Mesodermal cell (in vitro differentiated cells): Measurements from ENCODE around the gene ADAMTSL1.

Experiments used
- H3K27ac ChIP-seq: 2 replicates; pipeline ENCODE4 v1.7.0; 2013; ENCODE audit warnings: mild to moderate bottlenecking, low read depth, low read length, moderate library complexity; ENCODE audit not compliant: severe bottlenecking
- H3K36me3 ChIP-seq: 2 replicates; pipeline ENCODE4 v1.7.1; 2013; ENCODE audit warnings: mild to moderate bottlenecking, low read length, moderate library complexity; ENCODE audit not compliant: control insufficient read depth, insufficient read depth
- H3K4me1 ChIP-seq: one replicate; pipeline ENCODE4 v1.7.1; 2013; ENCODE audit warnings: mild to moderate bottlenecking, low read length; ENCODE audit not compliant: insufficient read depth, control insufficient read depth, poor library complexity, severe bottlenecking
- H3K4me3 ChIP-seq: 2 replicates; pipeline ENCODE4 v1.7.0; 2013; ENCODE audit warnings: low read length, control low read depth, mild to moderate bottlenecking; ENCODE audit not compliant: insufficient read depth, poor library complexity, severe bottlenecking; ENCODE audit errors: extremely low read depth
- H3K9me3 ChIP-seq: 2 replicates; pipeline ENCODE4 v1.7.1; 2013; ENCODE audit warnings: mild to moderate bottlenecking, low read length, moderate library complexity; ENCODE audit not compliant: control insufficient read depth
- WGBS, 2 experiments: methylation state at CpG; one replicate each; pipeline ENCODE4 v1.1.5; 2013; ENCODE audit warnings: missing lambda C conversion rate in 2 of 2; ENCODE audit not compliant: insufficient coverage in 2 of 2; 5-methylcytosine and 5-hydroxymethylcytosine counted together

ADAMTSL1 gene

DNA sequence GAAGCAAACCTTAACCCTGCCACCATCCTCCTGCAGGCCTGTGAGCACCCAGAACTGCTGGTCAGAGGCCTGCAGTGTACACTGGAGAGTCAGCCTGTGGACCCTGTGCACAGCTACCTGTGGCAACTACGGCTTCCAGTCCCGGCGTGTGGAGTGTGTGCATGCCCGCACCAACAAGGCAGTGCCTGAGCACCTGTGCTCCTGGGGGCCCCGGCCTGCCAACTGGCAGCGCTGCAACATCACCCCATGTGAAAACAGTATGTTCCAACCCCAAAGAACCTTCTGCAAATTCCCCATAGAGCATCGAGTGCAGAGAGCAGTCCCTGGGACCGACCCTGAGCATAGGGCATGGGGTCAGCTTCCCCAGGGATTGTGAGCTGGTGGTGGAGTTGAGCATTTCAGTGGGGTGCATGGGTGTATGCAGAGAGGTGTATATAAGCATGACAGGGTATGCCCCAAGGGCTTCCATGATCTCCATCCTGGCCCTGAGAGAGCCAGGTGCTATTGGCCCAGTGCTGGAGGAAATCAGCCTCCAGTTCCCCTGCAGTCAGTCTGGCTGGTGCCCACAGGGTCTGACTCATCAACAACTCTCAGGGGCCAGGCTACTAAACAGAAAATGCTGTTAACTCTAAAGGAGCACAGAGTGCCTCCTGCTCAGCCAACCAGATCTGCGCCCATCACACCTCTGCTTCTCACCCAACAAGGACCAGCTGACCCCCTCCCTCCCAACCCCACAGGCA, 432.9 kb downstream of the ADAMTSL1 start:
- 95% methylated on average over 6 to 9 of the region's 9 CpGs for WGBS, 2 experiments
- Histone ChIP-seq H3K4me3 (no peak overlapping the region), H3K36me3 (no peaks in the 10 kb centered on the region), H3K27ac (no peak overlapping the region), H3K9me3 (no peaks in the 10 kb centered on the region), H3K4me1 (peaks cover 3% of the 10 kb centered on the region)

- Histone ChIP-seq H3K36me3 (no peaks in the 10 kb centered on the region), H3K27ac (no peak overlapping the region), H3K9me3 (no peaks in the 10 kb centered on the region), H3K4me1 (peaks cover 3% of the 10 kb centered on the region), H3K4me3 (no peak overlapping the region)
- 92 to 95% methylated on average over 4 to 10 of the region's 15 CpGs for WGBS, 2 experiments
These were observed 434.1 kb downstream of the ADAMTSL1 start for GRCh38 chr9:18907927-18908625.

GRCh38 chr9:18909140-18910018, 435.4 kb downstream of the ADAMTSL1 start:
- no peak overlapping the region for H3K27ac ChIP-seq
- no peaks in the 10 kb centered on the region for H3K9me3 ChIP-seq
- H3K4me3 ChIP-seq, result no peak overlapping the region
- H3K4me1 ChIP-seq, result peaks cover 3% of the 10 kb centered on the region
- no peaks in the 10 kb centered on the region for H3K36me3 ChIP-seq
- 91% methylated on average over 15 to 17 of the region's 17 CpGs for WGBS, 2 experiments

GRCh38 chr9:18910435-18910834, 436.5 kb downstream of the ADAMTSL1 start:
- Histone ChIP-seq H3K4me1 (peaks cover 3% of the 10 kb centered on the region), H3K9me3 (no peaks in the 10 kb centered on the region), H3K36me3 (no peaks in the 10 kb centered on the region), H3K4me3 (no peak overlapping the region), H3K27ac (no peak overlapping the region)
- 60% methylated on average over 1 of the region's 2 CpGs; no CpG with 5 or more reads in 1 of the 2 experiments for WGBS, 2 experiments

DNA sequence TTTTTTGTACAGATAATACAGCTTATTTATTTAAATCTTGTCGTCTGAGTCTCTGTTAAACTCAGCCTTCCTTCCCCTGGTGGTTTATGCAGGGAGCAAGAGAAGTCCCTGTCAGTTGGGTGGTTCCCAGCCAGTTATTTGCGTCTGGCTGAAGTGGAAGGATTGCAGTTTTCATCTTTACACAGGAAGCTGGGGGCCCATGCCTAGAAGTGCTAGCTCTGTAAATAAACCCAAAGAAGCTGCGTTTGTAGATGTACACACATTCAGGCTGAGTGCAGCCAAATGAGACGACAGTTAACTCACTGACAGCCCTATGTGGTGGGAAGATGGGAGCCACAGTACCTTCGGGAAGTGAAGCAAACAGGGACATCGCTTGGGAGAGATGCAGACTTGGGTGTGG, 437.0 kb downstream of the ADAMTSL1 start:
- H3K9me3 ChIP-seq, result no peaks in the 10 kb centered on the region
- H3K4me3 ChIP-seq, result no peak overlapping the region
- WGBS, 2 experiments, result 69 to 81% methylated on average over 3 of the region's 6 CpGs
- H3K4me1 ChIP-seq, result peaks cover 3% of the 10 kb centered on the region
- no peak overlapping the region for H3K27ac ChIP-seq
- H3K36me3 ChIP-seq, result no peaks in the 10 kb centered on the region

DNA sequence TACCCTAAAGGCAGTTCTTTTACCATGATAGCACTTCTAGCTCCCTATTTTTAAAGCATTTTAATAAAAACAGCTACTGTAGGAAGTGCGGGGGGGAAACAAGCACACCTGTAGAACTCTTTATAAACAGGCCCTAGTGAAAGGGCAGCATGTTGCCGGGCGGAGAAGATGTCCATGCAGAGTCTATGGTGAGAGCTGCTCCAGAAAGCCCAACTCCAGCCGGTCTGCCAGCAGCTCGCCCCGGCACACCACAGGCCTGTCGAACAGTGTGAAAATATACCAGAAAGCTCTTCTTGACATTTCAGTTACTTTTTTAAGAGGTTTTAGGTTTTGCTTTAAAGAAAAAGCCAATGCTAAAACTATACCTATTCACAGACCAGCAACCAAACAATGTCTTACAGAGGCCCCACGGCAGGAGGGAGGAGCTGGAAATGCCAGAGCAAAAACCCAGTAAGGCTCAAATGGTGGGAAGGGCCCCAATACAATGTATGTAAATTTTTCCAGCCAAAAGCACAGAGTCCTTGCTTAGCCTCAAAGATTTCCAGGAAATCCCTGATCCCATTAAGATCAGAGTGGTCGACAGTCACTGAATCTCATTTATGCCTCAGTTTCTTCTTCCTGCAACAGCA, 437.9 kb downstream of the ADAMTSL1 start:
- Histone ChIP-seq H3K4me1 (peaks cover 3% of the 10 kb centered on the region), H3K4me3 (no peak overlapping the region), H3K36me3 (no peaks in the 10 kb centered on the region), H3K27ac (no peak overlapping the region), H3K9me3 (no peaks in the 10 kb centered on the region)
- 75 to 80% methylated on average over 7 to 8 of the region's 9 CpGs for WGBS, 2 experiments

DNA sequence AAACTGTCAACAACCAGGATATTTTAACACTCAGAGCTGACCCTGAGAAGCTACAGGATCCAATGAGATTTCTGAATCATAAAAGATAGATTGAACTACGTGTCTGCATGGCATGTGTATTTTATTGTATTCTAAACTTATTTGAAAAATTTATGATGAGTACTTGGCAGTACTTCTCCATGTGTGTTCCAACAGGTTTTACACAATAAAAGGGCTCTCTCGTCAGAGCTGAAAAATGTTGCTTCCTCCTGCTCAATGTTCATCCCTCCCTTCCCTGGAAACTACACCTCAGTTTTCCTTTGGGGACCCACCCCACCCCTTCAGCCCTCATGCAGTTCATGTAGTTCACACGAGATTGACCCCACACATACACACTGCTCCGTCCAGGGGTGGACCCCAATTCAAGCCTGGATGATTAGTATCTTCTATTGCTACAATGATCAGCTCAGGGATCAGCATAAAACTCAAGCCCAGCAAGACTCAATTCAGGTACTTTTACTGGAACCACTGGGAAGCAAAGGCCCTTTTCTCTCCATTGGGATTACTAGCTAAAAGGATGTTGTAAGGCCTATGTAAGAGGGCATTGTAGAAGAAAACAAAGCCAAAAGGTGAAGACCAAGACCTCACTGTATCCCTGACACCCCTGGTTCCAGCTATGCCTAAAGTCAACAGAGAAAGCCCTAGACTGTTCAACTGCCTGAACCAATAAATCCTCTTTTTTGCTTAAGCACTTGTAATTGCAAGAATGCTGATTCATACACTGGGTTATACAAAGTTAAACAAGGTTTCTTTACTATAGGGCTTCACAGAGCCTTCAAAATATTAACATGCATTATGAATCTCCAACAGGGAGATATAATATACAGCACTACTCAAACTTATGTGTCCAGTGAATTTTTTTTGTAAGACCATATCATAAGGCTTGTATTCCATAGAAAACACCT, 446.5 kb downstream of the ADAMTSL1 start:
- no peak overlapping the region for H3K4me3 ChIP-seq
- no peaks in the 10 kb centered on the region for H3K9me3 ChIP-seq
- H3K36me3 ChIP-seq, result no peaks in the 10 kb centered on the region
- 60 to 80% methylated on average over 2 to 3 of the region's 4 CpGs for WGBS, 2 experiments
- H3K4me1 ChIP-seq, result no peaks in the 10 kb centered on the region
- no peak overlapping the region for H3K27ac ChIP-seq

- H3K27ac ChIP-seq, result no peak overlapping the region
- H3K4me3 ChIP-seq, result no peak overlapping the region
- 86% methylated on average over 3 to 6 of the region's 7 CpGs for WGBS, 2 experiments
- no peaks in the 10 kb centered on the region for H3K9me3 ChIP-seq
- no peaks in the 10 kb centered on the region for H3K36me3 ChIP-seq
- no peaks in the 10 kb centered on the region for H3K4me1 ChIP-seq
These were observed 447.6 kb downstream of the ADAMTSL1 start for GRCh38 chr9:18921366-18922075.

- Histone ChIP-seq H3K4me3 (no peak overlapping the region), H3K36me3 (no peaks in the 10 kb centered on the region), H3K27ac (no peak overlapping the region), H3K9me3 (no peaks in the 10 kb centered on the region), H3K4me1 (no peaks in the 10 kb centered on the region)
- WGBS, 2 experiments, result 92 to 100% methylated on average over 6 to 7 of the region's 8 CpGs
These were observed 448.4 kb downstream of the ADAMTSL1 start for GRCh38 chr9:18922161-18922885.
